ENCODE data around the gene CENPN.

CENPN gene

GRCh38 chr16:80997964-80998620 lies 8.9 kb upstream of the CENPN start:
- Mint-ChIP-seq H3K36me3 (ENCODE audit: low read depth) (peaks cover 51% of the 10 kb centered on the region), H3K27ac (peak overlapping the region; percentile 61), H3K4me1 (ENCODE audit: low read depth) (peaks cover 74% of the 10 kb centered on the region), H3K9me3 (no peaks in the 10 kb centered on the region), H3K27me3 (no peaks in the 10 kb centered on the region), H3K4me3 (peak overlapping the region; percentile 83)

GRCh38 chr16:81000873-81001272 lies 6.1 kb upstream of the CENPN start:
- Mint-ChIP-seq H3K36me3 (ENCODE audit: low read depth) (peaks cover 32% of the 10 kb centered on the region), H3K27ac (no peak overlapping the region), H3K27me3 (no peaks in the 10 kb centered on the region), H3K4me1 (ENCODE audit: low read depth) (peaks cover 88% of the 10 kb centered on the region), H3K9me3 (no peaks in the 10 kb centered on the region), H3K4me3 (no peak overlapping the region)

GRCh38 chr16:81001330-81001729 lies 5.7 kb upstream of the CENPN start:
- Mint-ChIP-seq H3K27ac (peak overlapping the region; percentile 17), H3K4me1 (ENCODE audit: low read depth) (peaks cover 91% of the 10 kb centered on the region), H3K27me3 (no peaks in the 10 kb centered on the region), H3K4me3 (no peak overlapping the region), H3K9me3 (no peaks in the 10 kb centered on the region), H3K36me3 (ENCODE audit: low read depth) (peaks cover 32% of the 10 kb centered on the region)

- Mint-ChIP-seq H3K27me3 (no peaks in the 10 kb centered on the region), H3K4me1 (ENCODE audit: low read depth) (peaks cover 81% of the 10 kb centered on the region), H3K27ac (peak overlapping the region; percentile 84), H3K36me3 (ENCODE audit: low read depth) (peaks cover 34% of the 10 kb centered on the region), H3K4me3 (peak overlapping the region; percentile 99), H3K9me3 (no peaks in the 10 kb centered on the region)
These were observed 4.0 kb upstream of the CENPN start for GRCh38 chr16:81003064-81003463.

- Mint-ChIP-seq H3K36me3 (ENCODE audit: low read depth) (peaks cover 31% of the 10 kb centered on the region), H3K9me3 (no peaks in the 10 kb centered on the region), H3K4me1 (ENCODE audit: low read depth) (peaks cover 81% of the 10 kb centered on the region), H3K27me3 (no peaks in the 10 kb centered on the region), H3K4me3 (peak overlapping the region; percentile 99), H3K27ac (peak overlapping the region; percentile 84)
These were observed 3.2 kb upstream of the CENPN start for GRCh38 chr16:81003610-81004460.

- Mint-ChIP-seq H3K4me1 (ENCODE audit: low read depth) (peaks cover 79% of the 10 kb centered on the region), H3K4me3 (peak overlapping the region; percentile 99), H3K9me3 (no peaks in the 10 kb centered on the region), H3K36me3 (ENCODE audit: low read depth) (peaks cover 29% of the 10 kb centered on the region), H3K27ac (peak overlapping the region; percentile 84), H3K27me3 (no peaks in the 10 kb centered on the region)
These were observed 2.2 kb upstream of the CENPN start for GRCh38 chr16:81004646-81005353.

GRCh38 chr16:81005610-81006161 lies 1.3 kb upstream of the CENPN start:
- H3K27me3 Mint-ChIP-seq: no peaks in the 10 kb centered on the region
- peak overlapping the region; percentile 99 for H3K27ac Mint-ChIP-seq
- no peaks in the 10 kb centered on the region for H3K9me3 Mint-ChIP-seq
- H3K36me3 Mint-ChIP-seq (ENCODE audit: low read depth): peaks cover 26% of the 10 kb centered on the region
- H3K4me3 Mint-ChIP-seq: peak overlapping the region; percentile 99
- peaks cover 72% of the 10 kb centered on the region for H3K4me1 Mint-ChIP-seq (ENCODE audit: low read depth)

GRCh38 chr16:81006211-81006812 lies 702 bp upstream of the CENPN start:
- Mint-ChIP-seq H3K27ac (peak overlapping the region; percentile 99), H3K4me1 (ENCODE audit: low read depth) (peaks cover 66% of the 10 kb centered on the region), H3K36me3 (ENCODE audit: low read depth) (peaks cover 30% of the 10 kb centered on the region)

GRCh38 chr16:81008505-81008789 lies 1.4 kb downstream of the CENPN start:
- H3K9me3 Mint-ChIP-seq: no peaks in the 10 kb centered on the region
- peaks cover 40% of the 10 kb centered on the region for H3K36me3 Mint-ChIP-seq (ENCODE audit: low read depth)
- peaks cover 45% of the 10 kb centered on the region for H3K4me1 Mint-ChIP-seq (ENCODE audit: low read depth)
- H3K27me3 Mint-ChIP-seq: no peaks in the 10 kb centered on the region
- no peak overlapping the region for H3K27ac Mint-ChIP-seq
- peak overlapping the region; percentile 99 for H3K4me3 Mint-ChIP-seq

More at GRCh38 chr16:81006211-81006812, 702 bp upstream of the CENPN start:
- Mint-ChIP-seq H3K4me3 (peak overlapping the region; percentile 99), H3K9me3 (no peaks in the 10 kb centered on the region), H3K27me3 (no peaks in the 10 kb centered on the region)

- no peak overlapping the region for H3K4me3 Mint-ChIP-seq
- no peaks in the 10 kb centered on the region for H3K27me3 Mint-ChIP-seq
- no peaks in the 10 kb centered on the region for H3K9me3 Mint-ChIP-seq
- no peak overlapping the region for H3K27ac Mint-ChIP-seq
- peaks cover 71% of the 10 kb centered on the region for H3K36me3 Mint-ChIP-seq (ENCODE audit: low read depth)
- H3K4me1 Mint-ChIP-seq (ENCODE audit: low read depth): peaks cover 16% of the 10 kb centered on the region
These were observed 6.0 kb downstream of the CENPN start for GRCh38 chr16:81012974-81013373.

- Mint-ChIP-seq H3K4me3 (no peak overlapping the region), H3K9me3 (no peaks in the 10 kb centered on the region), H3K4me1 (ENCODE audit: low read depth) (no peaks in the 10 kb centered on the region), H3K36me3 (ENCODE audit: low read depth) (peaks cover 77% of the 10 kb centered on the region), H3K27ac (no peak overlapping the region), H3K27me3 (no peaks in the 10 kb centered on the region)
These were observed 7.7 kb downstream of the CENPN start for GRCh38 chr16:81014672-81015071.

- Mint-ChIP-seq H3K27ac (no peak overlapping the region), H3K4me1 (ENCODE audit: low read depth) (no peaks in the 10 kb centered on the region), H3K27me3 (no peaks in the 10 kb centered on the region), H3K36me3 (ENCODE audit: low read depth) (peaks cover 85% of the 10 kb centered on the region), H3K4me3 (no peak overlapping the region), H3K9me3 (no peaks in the 10 kb centered on the region)
These were observed 11.5 kb downstream of the CENPN start for GRCh38 chr16:81018496-81018895.

- Mint-ChIP-seq H3K4me3 (no peak overlapping the region), H3K36me3 (ENCODE audit: low read depth) (peaks cover 72% of the 10 kb centered on the region), H3K27ac (no peak overlapping the region), H3K27me3 (no peaks in the 10 kb centered on the region), H3K9me3 (no peaks in the 10 kb centered on the region), H3K4me1 (ENCODE audit: low read depth) (peaks cover 8% of the 10 kb centered on the region)
These were observed 19.4 kb downstream of the CENPN start for GRCh38 chr16:81026429-81026828.

GRCh38 chr16:81029930-81030604 lies 23.1 kb downstream of the CENPN start:
- Mint-ChIP-seq H3K4me1 (ENCODE audit: low read depth) (peaks cover 8% of the 10 kb centered on the region), H3K4me3 (no peak overlapping the region), H3K9me3 (no peaks in the 10 kb centered on the region), H3K27me3 (no peaks in the 10 kb centered on the region), H3K27ac (no peak overlapping the region), H3K36me3 (ENCODE audit: low read depth) (peaks cover 62% of the 10 kb centered on the region)
